GM19455 (cell line): ENCODE results near the gene GPX1.

Experiments
- ATAC-seq: cut with Tn5 transposase; IDR thresholded peaks from one replicate; pipeline ENCODE4 v1.9.1; 2021; ENCODE audit not compliant: unreplicated experiment

The GPX1 gene

DNA sequence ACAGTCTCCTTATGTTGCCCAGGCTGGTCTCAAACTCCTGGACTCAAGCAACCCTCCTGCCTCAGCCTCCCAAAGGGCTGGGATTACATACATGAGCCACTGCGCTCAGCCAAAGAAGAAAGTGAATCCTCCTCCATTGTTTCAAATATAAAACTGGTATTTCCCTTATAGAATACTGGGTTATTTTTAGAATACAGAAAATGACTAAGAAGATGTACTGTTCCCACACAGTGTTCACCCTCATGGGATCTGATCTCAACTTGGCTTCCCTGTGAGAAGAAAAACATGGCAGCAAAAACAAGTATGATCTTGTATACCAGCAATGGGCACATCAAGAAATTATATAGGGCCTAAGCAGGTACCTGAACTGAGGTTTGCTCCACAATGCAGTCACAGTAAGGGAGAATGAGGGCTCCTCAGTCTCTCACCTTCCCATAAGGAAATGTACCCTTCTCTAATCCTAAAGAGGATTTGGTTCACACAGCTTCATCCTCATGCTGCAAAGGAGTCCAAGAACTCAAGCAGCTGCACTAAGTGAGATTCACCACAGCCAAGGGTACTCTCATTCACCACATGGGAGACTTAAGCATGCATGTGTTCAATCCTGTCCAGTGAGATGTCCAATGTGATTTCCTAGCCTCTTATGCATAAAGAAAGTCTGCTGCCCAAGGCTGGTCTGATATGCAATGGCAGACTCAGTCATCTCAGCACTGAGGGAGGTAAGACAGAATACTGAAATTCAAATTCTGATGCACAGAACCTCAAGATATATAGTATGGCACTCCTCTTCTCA is 44.1 kb downstream of the GPX1 start:
- no peak for ATAC-seq

DNA sequence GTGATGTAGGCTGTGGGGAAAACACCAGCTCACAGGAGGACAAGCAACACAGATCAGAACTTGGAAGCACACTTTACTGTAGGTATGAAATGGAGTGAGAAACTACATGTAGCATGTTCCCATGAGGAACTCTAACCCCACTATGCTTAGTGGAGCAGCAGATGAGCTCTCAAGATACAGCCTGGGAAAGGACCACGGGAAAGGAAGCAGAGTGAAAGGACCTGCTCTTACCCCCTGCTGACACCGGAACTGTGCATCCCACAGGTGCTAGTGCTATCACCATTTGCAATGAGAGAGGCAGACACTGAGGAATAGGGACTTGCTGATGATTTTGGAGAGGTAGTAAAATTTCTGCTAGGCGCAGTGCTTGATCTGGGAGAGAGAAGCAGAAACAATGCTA is 46.9 kb downstream of the GPX1 start:
- ATAC-seq = no peak

DNA sequence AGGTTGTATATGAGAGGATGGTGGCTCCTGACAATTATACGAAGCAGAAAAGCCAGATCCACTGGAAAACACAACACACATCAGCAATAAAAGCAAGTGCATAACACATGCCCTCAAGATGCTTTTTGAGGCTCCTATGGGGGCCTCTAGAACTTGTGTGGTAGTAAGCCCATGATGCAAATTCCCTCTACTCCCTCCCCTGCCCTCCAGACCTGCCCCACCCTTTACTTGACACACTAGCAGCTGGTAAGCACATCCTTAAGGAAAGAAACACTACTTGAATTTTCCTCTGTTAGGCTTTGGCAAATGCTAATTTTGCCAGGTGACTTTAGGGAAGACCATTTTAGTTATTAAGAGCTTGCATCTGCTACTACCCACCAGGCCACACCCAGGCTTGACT is 47.5 kb downstream of the GPX1 start:
- ATAC-seq = no peak
